ENCODE results near the gene PLSCR3. TPM values are rescaled to one million over a fixed set of nuclear protein-coding genes. Genes with fewer than 3 reads are reported as not detected.
"Not testable (repeated sequence)": the region's sequence is repeated elsewhere in the genome, so short reads cannot be mapped to it uniquely, and the experiment has no call there.

The PLSCR3 gene
- total RNA-seq, 1 experiment from 2014 or later: 53.0 TPM

GRCh38 chr17:7367918-7368598 lies 26.3 kb downstream of the PLSCR3 start:
- POLR2A ChIA-PET (ENCODE audit: unreplicated experiment): no interaction called here
- no TSS peak for BruUV-seq (replicated peaks)
- H3K4me3 ChIP-seq: no peak overlapping the region
- H3K79me2 ChIP-seq (ENCODE audit: low read depth): no peaks in the 10 kb centered on the region
- H3K36me3 ChIP-seq (ENCODE audit: low read depth): no peaks in the 10 kb centered on the region
- no peaks in the 10 kb centered on the region for H4K20me1 ChIP-seq (ENCODE audit: insufficient read depth)
- no peak overlapping the region for H2AFZ ChIP-seq
- no peak for DNase-seq
- H3K27ac ChIP-seq: no peak overlapping the region
- intact Hi-C loops (cut with micrococcal nuclease; ENCODE audit: unreplicated experiment): no loop called here
- TF ChIP-seq CTCF (conservative IDR thresholded peaks at IDR 0.05): no peak
- TF ChIP-seq EZH2 (IDR thresholded peaks at IDR 0.05; ENCODE audit: low read depth): no peak
- no peak overlapping the region for H3K4me2 ChIP-seq
- no peaks in the 10 kb centered on the region for H3K9me3 ChIP-seq (ENCODE audit: insufficient read depth, low read depth)
- H3K9me2 ChIP-seq (ENCODE audit: insufficient read depth): no peaks in the 10 kb centered on the region
- H3K4me1 ChIP-seq (replicated peaks; ENCODE audit: insufficient read depth): no peaks in the 10 kb centered on the region
- H3K27me3 ChIP-seq (ENCODE audit: insufficient read depth, low read depth): no peaks in the 10 kb centered on the region
- CTCF ChIA-PET: interaction anchor here (0.6 kb wide), 1 partner anchor 52 kb away, joined by 3 read pairs; the partner anchor contains the start of gene SPEM1
- H3F3A ChIP-seq (ENCODE audit: insufficient read depth, low read depth): no peaks in the 10 kb centered on the region

- CTCF ChIA-PET: no interaction called here
- intact Hi-C loops (cut with micrococcal nuclease; ENCODE audit: unreplicated experiment): no loop called here
These were observed 27.2 kb downstream of the PLSCR3 start for GRCh38 chr17:7367083-7367482.

GRCh38 chr17:7365963-7366362 lies 28.4 kb downstream of the PLSCR3 start:
- H3K4me3 ChIP-seq; H3K4me1 ChIP-seq (replicated peaks; ENCODE audit: insufficient read depth); H4K20me1 ChIP-seq (ENCODE audit: insufficient read depth); CTCF ChIA-PET; H3F3A ChIP-seq (ENCODE audit: insufficient read depth, low read depth); H3K4me2 ChIP-seq; H3K27me3 ChIP-seq (ENCODE audit: insufficient read depth, low read depth); POLR2A ChIA-PET (ENCODE audit: unreplicated experiment); BruUV-seq (replicated peaks); H3K36me3 ChIP-seq (ENCODE audit: low read depth); DNase-seq; H2AFZ ChIP-seq; H3K9me3 ChIP-seq (ENCODE audit: insufficient read depth, low read depth); H3K9me2 ChIP-seq (ENCODE audit: insufficient read depth); H3K79me2 ChIP-seq (ENCODE audit: low read depth); H3K27ac ChIP-seq; intact Hi-C loops (cut with micrococcal nuclease; ENCODE audit: unreplicated experiment): not testable (repeated sequence)

More at GRCh38 chr17:7367083-7367482, 27.2 kb downstream of the PLSCR3 start:
- Histone ChIP-seq H3K27me3 (ENCODE audit: insufficient read depth, low read depth) (no peaks in the 10 kb centered on the region), H3F3A (ENCODE audit: insufficient read depth, low read depth) (no peaks in the 10 kb centered on the region), H3K4me1 (replicated peaks; ENCODE audit: insufficient read depth) (no peaks in the 10 kb centered on the region), H4K20me1 (ENCODE audit: insufficient read depth) (no peaks in the 10 kb centered on the region), H3K9me3 (ENCODE audit: insufficient read depth, low read depth) (no peaks in the 10 kb centered on the region), H3K9me2 (ENCODE audit: insufficient read depth) (no peaks in the 10 kb centered on the region), H3K79me2 (ENCODE audit: low read depth) (no peaks in the 10 kb centered on the region), H3K4me2 (no peak overlapping the region), H3K36me3 (ENCODE audit: low read depth) (no peaks in the 10 kb centered on the region), H3K27ac (no peak overlapping the region), H3K4me3 (no peak overlapping the region), H2AFZ (no peak overlapping the region)
- POLR2A ChIA-PET (ENCODE audit: unreplicated experiment): no interaction called here
- TF ChIP-seq EZH2 (IDR thresholded peaks at IDR 0.05; ENCODE audit: low read depth): no peak
- TF ChIP-seq CTCF (conservative IDR thresholded peaks at IDR 0.05): no peak
- no TSS peak for BruUV-seq (replicated peaks)
- no peak for DNase-seq

- H3F3A ChIP-seq (ENCODE audit: insufficient read depth, low read depth): no peaks in the 10 kb centered on the region
- no peaks in the 10 kb centered on the region for H3K27me3 ChIP-seq (ENCODE audit: insufficient read depth, low read depth)
- no peak overlapping the region for H3K4me3 ChIP-seq
- POLR2A ChIA-PET (ENCODE audit: unreplicated experiment): interaction anchor here (0.6 to 0.7 kb wide), 2 partner anchors 172 to 252 kb away, joined by 3 to 6 read pairs; partner anchors contain the start of gene FXR2
- DNase-seq: no peak
- no peaks in the 10 kb centered on the region for H4K20me1 ChIP-seq (ENCODE audit: insufficient read depth)
- TF ChIP-seq EZH2 (IDR thresholded peaks at IDR 0.05; ENCODE audit: low read depth) (no peak), CTCF (conservative IDR thresholded peaks at IDR 0.05) (no peak)
- no TSS peak for BruUV-seq (replicated peaks)
- H3K79me2 ChIP-seq (ENCODE audit: low read depth): no peaks in the 10 kb centered on the region
- no peak overlapping the region for H2AFZ ChIP-seq
- H3K4me2 ChIP-seq: no peak overlapping the region
- intact Hi-C loops (cut with micrococcal nuclease; ENCODE audit: unreplicated experiment): no loop called here
- no peaks in the 10 kb centered on the region for H3K4me1 ChIP-seq (replicated peaks; ENCODE audit: insufficient read depth)
- no peaks in the 10 kb centered on the region for H3K36me3 ChIP-seq (ENCODE audit: low read depth)
- H3K9me2 ChIP-seq (ENCODE audit: insufficient read depth): no peaks in the 10 kb centered on the region
- no peak overlapping the region for H3K27ac ChIP-seq
- H3K9me3 ChIP-seq (ENCODE audit: insufficient read depth, low read depth): no peaks in the 10 kb centered on the region
- CTCF ChIA-PET: no interaction called here
These were observed 31.0 kb downstream of the PLSCR3 start for GRCh38 chr17:7363311-7363710.
